NCI-H187 treated with DMSO at 0.1 percent for 48 hours (cell line): Measurements from ENCODE around the gene LEPROT.
A peak's percentile ranks its signal among the peaks of the same experiment; 100 is the strongest.

ENCODE experiments used
- DNase-seq: peaks from one replicate; lab custom pipeline; 2025; lab: John Stamatoyannopoulos, UW

Gene LEPROT

GRCh38 chr1:65412256-65412983 is 8.0 kb upstream of the LEPROT start:
- DNase-seq = no peak

- DNase-seq = no peak
These were observed 7.5 kb upstream of the LEPROT start for GRCh38 chr1:65412984-65413375.

- DNase-seq = no peak
These were observed 5.9 kb upstream of the LEPROT start for GRCh38 chr1:65414538-65414937.

GRCh38 chr1:65416767-65417166 is 3.7 kb upstream of the LEPROT start:
- DNase-seq = no peak

GRCh38 chr1:65417729-65418128 is 2.7 kb upstream of the LEPROT start:
- DNase-seq = no peak

- no peak for DNase-seq
These were observed 1.8 kb upstream of the LEPROT start for GRCh38 chr1:65418522-65419185.

GRCh38 chr1:65419681-65420589 is 533 bp upstream of the LEPROT start:
- peak; percentile 88 for DNase-seq

GRCh38 chr1:65421351-65422025 is 1.0 kb downstream of the LEPROT start:
- DNase-seq = no peak

GRCh38 chr1:65422241-65423203 is 2.1 kb downstream of the LEPROT start:
- no peak for DNase-seq

- no peak for DNase-seq
These were observed 3.6 kb downstream of the LEPROT start for GRCh38 chr1:65423884-65424572.

GRCh38 chr1:65424573-65424889 is 4.1 kb downstream of the LEPROT start:
- no peak for DNase-seq

GRCh38 chr1:65425006-65425405 is 4.5 kb downstream of the LEPROT start:
- no peak for DNase-seq

GRCh38 chr1:65425697-65426096 is 5.2 kb downstream of the LEPROT start:
- no peak for DNase-seq

- no peak for DNase-seq
These were observed 8.6 kb downstream of the LEPROT start for GRCh38 chr1:65429078-65429477.

GRCh38 chr1:65429806-65430205 is 9.3 kb downstream of the LEPROT start:
- DNase-seq = no peak

- no peak for DNase-seq
These were observed 10.7 kb downstream of the LEPROT start for GRCh38 chr1:65431111-65431705.

- DNase-seq = no peak
These were observed 12.4 kb downstream of the LEPROT start for GRCh38 chr1:65432918-65433317.

GRCh38 chr1:65434255-65434654 is 13.8 kb downstream of the LEPROT start:
- no peak for DNase-seq

GRCh38 chr1:65434760-65435159 is 14.3 kb downstream of the LEPROT start:
- no peak for DNase-seq

GRCh38 chr1:65435987-65436386 is 15.5 kb downstream of the LEPROT start:
- no peak for DNase-seq
